Measurements from ENCODE around the gene CHRNG.

- TF ChIP-seq CTCF (IDR thresholded peaks at IDR 0.05; ENCODE audit: poor library complexity, severe bottlenecking) = peak; percentile 17
- TF ChIP-seq EZH2 (IDR thresholded peaks at IDR 0.05; ENCODE audit: borderline replicate concordance, insufficient read depth, low read length, poor library complexity, severe bottlenecking) = no peak
Measured at GRCh38 chr2:232512602-232513001, 26.9 kb upstream of the CHRNG start.

All from neural cell (in vitro differentiated cells).